Trophoblast cell (in vitro differentiated cells and primary cell): ENCODE results near the gene GP5.

Experiments used
- DNase-seq, 2 donors: peaks; one replicate each; pipeline ENCODE4 v3.0.0-alpha.2; 2016
- H2AFZ ChIP-seq: 2 replicates; pipeline ENCODE4 v1.6.1; 2013; ENCODE audit warnings: low read length, moderate library complexity, mild to moderate bottlenecking; ENCODE audit not compliant: insufficient read depth, poor library complexity
- H2AK5ac ChIP-seq: 2 replicates; pipeline ENCODE4 v1.6.1; 2013; ENCODE audit warnings: mild to moderate bottlenecking, low read length
- H2BK120ac ChIP-seq: 2 replicates; pipeline ENCODE4 v1.6.1; 2013; ENCODE audit warnings: low read length, mild to moderate bottlenecking, moderate library complexity; ENCODE audit not compliant: insufficient read depth, poor library complexity
- H2BK12ac ChIP-seq: 2 replicates; pipeline ENCODE4 v1.6.1; 2013; ENCODE audit warnings: mild to moderate bottlenecking, low read length, moderate library complexity
- H2BK5ac ChIP-seq: 2 replicates; pipeline ENCODE4 v1.6.1; 2013; ENCODE audit warnings: low read length, low read depth, moderate library complexity, mild to moderate bottlenecking; ENCODE audit not compliant: poor library complexity
- H3K14ac ChIP-seq: 2 replicates; pipeline ENCODE4 v1.6.1; 2013; ENCODE audit warnings: mild to moderate bottlenecking, low read length
- H3K18ac ChIP-seq: 2 replicates; pipeline ENCODE4 v1.6.1; 2013; ENCODE audit warnings: mild to moderate bottlenecking, low read length
- H3K23ac ChIP-seq: 2 replicates; pipeline ENCODE4 v1.6.1; 2013; ENCODE audit warnings: low read length
- H3K27ac ChIP-seq: 2 replicates; pipeline ENCODE4 v1.5.1; 2013; ENCODE audit warnings: low read depth, mild to moderate bottlenecking, inconsistent platforms, low read length, moderate library complexity
- H3K27me3 ChIP-seq: 2 replicates; pipeline ENCODE4 v1.6.1; 2013; ENCODE audit warnings: inconsistent platforms, mild to moderate bottlenecking, low read length, moderate library complexity; ENCODE audit not compliant: insufficient read depth
- H3K36me3 ChIP-seq, 2 experiments: 1 replicate in 1 of 2; 2 replicates in 1 of 2; pipeline ENCODE4 v1.6.1; 2013; ENCODE audit warnings: low read length in 2 of 2, mild to moderate bottlenecking in 2 of 2, moderate library complexity in 1 of 2; ENCODE audit not compliant: insufficient read depth in 2 of 2, control insufficient read depth in 1 of 2
- H3K4ac ChIP-seq: 2 replicates; pipeline ENCODE4 v1.6.1; 2013; ENCODE audit warnings: low read depth, mild to moderate bottlenecking, low read length, moderate library complexity
- H3K4me1 ChIP-seq, 2 experiments: 1 replicate in 1 of 2; 2 replicates in 1 of 2; pipeline ENCODE4 v1.6.1; 2013; ENCODE audit warnings: low read length in 2 of 2, mild to moderate bottlenecking in 2 of 2, moderate library complexity in 1 of 2; ENCODE audit not compliant: insufficient read depth in 2 of 2, control insufficient read depth in 1 of 2
- H3K4me2 ChIP-seq: 2 replicates; pipeline ENCODE4 v1.6.1; 2013; ENCODE audit warnings: inconsistent platforms, mild to moderate bottlenecking, low read length, moderate library complexity
- H3K4me3 ChIP-seq: 2 replicates; pipeline ENCODE4 v1.5.1; 2013; ENCODE audit warnings: mild to moderate bottlenecking, low read depth, low read length, inconsistent platforms
- H3K79me1 ChIP-seq: one replicate; pipeline ENCODE4 v1.6.1; 2013; ENCODE audit warnings: low read length
- H3K79me2 ChIP-seq: 2 replicates; pipeline ENCODE4 v1.6.1; 2013; ENCODE audit warnings: low read length, mild to moderate bottlenecking; ENCODE audit not compliant: control insufficient read depth, insufficient read depth, poor library complexity
- H3K9ac ChIP-seq: 2 replicates; pipeline ENCODE4 v1.6.1; 2013; ENCODE audit warnings: mild to moderate bottlenecking, low read length
- H3K9me3 ChIP-seq: 2 replicates; pipeline ENCODE4 v1.6.1; 2013; ENCODE audit warnings: low read depth, mild to moderate bottlenecking, control low read depth, inconsistent platforms, low read length; ENCODE audit not compliant: insufficient read depth
- H4K12ac ChIP-seq: 2 replicates; pipeline ENCODE4 v1.6.1; 2013; ENCODE audit warnings: low read depth, mild to moderate bottlenecking, low read length, moderate library complexity
- H4K8ac ChIP-seq: 2 replicates; pipeline ENCODE4 v1.6.1; 2013; ENCODE audit warnings: low read depth, mild to moderate bottlenecking, low read length, moderate library complexity
- H4K91ac ChIP-seq: one replicate; pipeline ENCODE4 v1.6.1; 2013; ENCODE audit warnings: low read depth, mild to moderate bottlenecking, low read length, moderate library complexity
- WGBS: extraction: QIAGEN DNeasy Blood & Tissue Kit; methylation state at CpG from one replicate; pipeline ENCODE4 v1.1.7; 2013; ENCODE audit warnings: missing lambda C conversion rate; ENCODE audit not compliant: insufficient read length, insufficient coverage; ENCODE audit errors: extremely low coverage; 5-methylcytosine and 5-hydroxymethylcytosine counted together

Gene GP5

GRCh38 chr3:194364314-194364651, 34.8 kb downstream of the GP5 start:
- H2AFZ ChIP-seq, result no peak overlapping the region
- no peak overlapping the region for H2BK12ac ChIP-seq
- peaks cover 3 to 14% of the 10 kb centered on the region in 2 experiments for H3K4me1 ChIP-seq
- H3K36me3 ChIP-seq, result no peaks in the 10 kb centered on the region
- no peak overlapping the region for H2AK5ac ChIP-seq
- H4K91ac ChIP-seq, result no peak overlapping the region
- peaks cover 5% of the 10 kb centered on the region for H3K9me3 ChIP-seq
- H3K18ac ChIP-seq, result no peak overlapping the region
- no peaks in the 10 kb centered on the region for H3K27me3 ChIP-seq
- H2BK5ac ChIP-seq, result no peak overlapping the region
- no peaks in the 10 kb centered on the region for H3K79me1 ChIP-seq
- H4K8ac ChIP-seq, result no peak overlapping the region
- H3K14ac ChIP-seq, result no peak overlapping the region
- no peak overlapping the region for H3K4me3 ChIP-seq
- H3K4me2 ChIP-seq, result no peak overlapping the region
- WGBS, result no CpG with 5 or more reads among the region's 3 CpGs
- no peaks in the 10 kb centered on the region for H3K79me2 ChIP-seq
- no peak overlapping the region for H3K4ac ChIP-seq
- H4K12ac ChIP-seq, result no peak overlapping the region
- H2BK120ac ChIP-seq, result no peak overlapping the region
- no peak for DNase-seq
- no peak overlapping the region for H3K27ac ChIP-seq
- H3K9ac ChIP-seq, result no peak overlapping the region
- H3K23ac ChIP-seq, result no peak overlapping the region

- Histone ChIP-seq H3K9me3 (peaks cover 9% of the 10 kb centered on the region), H3K9ac (no peak overlapping the region), H3K14ac (no peak overlapping the region), H4K91ac (no peak overlapping the region), H4K8ac (no peak overlapping the region), H3K79me2 (no peaks in the 10 kb centered on the region), H2BK120ac (no peak overlapping the region), H3K79me1 (no peaks in the 10 kb centered on the region), H3K27me3 (no peaks in the 10 kb centered on the region), H3K4me3 (no peak overlapping the region), H2AFZ (no peak overlapping the region), H2BK12ac (no peak overlapping the region), H2AK5ac (no peak overlapping the region), H3K36me3 (no peaks in the 10 kb centered on the region), H3K4me1 (peaks cover 3 to 11% of the 10 kb centered on the region in 2 experiments), H3K4ac (no peak overlapping the region), H3K4me2 (no peak overlapping the region), H2BK5ac (no peak overlapping the region), H3K27ac (no peak overlapping the region), H3K23ac (no peak overlapping the region), H3K18ac (no peak overlapping the region), H4K12ac (no peak overlapping the region)
- DNase-seq, result peak; percentile 61 to 82
- no CpG with 5 or more reads among the region's 18 CpGs for WGBS
These were observed 38.5 kb downstream of the GP5 start for GRCh38 chr3:194360568-194360967.

GRCh38 chr3:194357681-194358080, 41.4 kb downstream of the GP5 start:
- no peaks in the 10 kb centered on the region for H3K4me1 ChIP-seq
- H3K36me3 ChIP-seq, result no peaks in the 10 kb centered on the region
- peaks cover 11% of the 10 kb centered on the region for H3K9me3 ChIP-seq
- no peak overlapping the region for H2BK5ac ChIP-seq
- no peak overlapping the region for H3K27ac ChIP-seq
- H4K91ac ChIP-seq, result no peak overlapping the region
- WGBS, result no CpG with 5 or more reads among the region's 11 CpGs
- no peak overlapping the region for H4K12ac ChIP-seq
- no peak overlapping the region for H3K4ac ChIP-seq
- no peaks in the 10 kb centered on the region for H3K79me2 ChIP-seq
- H2BK120ac ChIP-seq, result no peak overlapping the region
- H3K4me3 ChIP-seq, result no peak overlapping the region
- no peaks in the 10 kb centered on the region for H3K27me3 ChIP-seq
- H2AK5ac ChIP-seq, result no peak overlapping the region
- no peak overlapping the region for H3K4me2 ChIP-seq
- no peak overlapping the region for H3K18ac ChIP-seq
- H3K23ac ChIP-seq, result no peak overlapping the region
- no peak overlapping the region for H2BK12ac ChIP-seq
- DNase-seq, result no peak
- H4K8ac ChIP-seq, result no peak overlapping the region
- H3K79me1 ChIP-seq, result no peaks in the 10 kb centered on the region
- no peak overlapping the region for H3K14ac ChIP-seq
- H3K9ac ChIP-seq, result no peak overlapping the region
- no peak overlapping the region for H2AFZ ChIP-seq

GRCh38 chr3:194355379-194355778, 43.7 kb downstream of the GP5 start:
- H4K8ac ChIP-seq, result no peak overlapping the region
- H3K23ac ChIP-seq, result no peak overlapping the region
- no peaks in the 10 kb centered on the region for H3K36me3 ChIP-seq
- no peak overlapping the region for H2BK5ac ChIP-seq
- WGBS, result no CpG with 5 or more reads among the region's 7 CpGs
- no peak overlapping the region for H3K4ac ChIP-seq
- no peak overlapping the region for H2BK120ac ChIP-seq
- H3K4me1 ChIP-seq, result no peaks in the 10 kb centered on the region
- no peak overlapping the region for H3K27ac ChIP-seq
- H2AFZ ChIP-seq, result no peak overlapping the region
- no peak overlapping the region for H4K12ac ChIP-seq
- no peak overlapping the region for H2BK12ac ChIP-seq
- H3K27me3 ChIP-seq, result no peaks in the 10 kb centered on the region
- peaks cover 12% of the 10 kb centered on the region for H3K9me3 ChIP-seq
- DNase-seq, result no peak
- H2AK5ac ChIP-seq, result no peak overlapping the region
- no peak overlapping the region for H3K14ac ChIP-seq
- no peak overlapping the region for H3K4me2 ChIP-seq
- no peaks in the 10 kb centered on the region for H3K79me1 ChIP-seq
- no peak overlapping the region for H3K9ac ChIP-seq
- no peak overlapping the region for H3K4me3 ChIP-seq
- no peak overlapping the region for H3K18ac ChIP-seq
- H4K91ac ChIP-seq, result no peak overlapping the region
- H3K79me2 ChIP-seq, result peaks cover 2% of the 10 kb centered on the region
